Thymus (tissue), 11 donors: ENCODE measurements around the gene PTRH1. TPM values are rescaled to one million over a fixed set of nuclear protein-coding genes. Genes with fewer than 3 reads are reported as not detected.

ENCODE experiments used
- DNase-seq, 9 donors: peaks; one replicate each; pipeline ENCODE4 v3.0.0-alpha.2; 2013; ENCODE audit warnings: low spot score in 9 of 9, low read depth in 6 of 9, missing footprints in 1 of 9
- H3K27ac ChIP-seq, 2 donors: one replicate each; pipeline ENCODE4 v1.5.1; 2013; ENCODE audit warnings: control low read depth in 1 of 2, low read depth in 1 of 2, low read length in 1 of 2, mild to moderate bottlenecking in 1 of 2, moderate library complexity in 1 of 2
- H3K27me3 ChIP-seq, 2 donors: one replicate each; pipeline ENCODE4 v1.5.1; 2013; ENCODE audit warnings: low read length in 1 of 2; ENCODE audit not compliant: control insufficient read depth in 2 of 2, insufficient read depth in 1 of 2
- H3K36me3 ChIP-seq, 2 donors: one replicate each; pipeline ENCODE4 v1.5.1; 2013; ENCODE audit warnings: low read length in 1 of 2, mild to moderate bottlenecking in 1 of 2, moderate library complexity in 1 of 2; ENCODE audit not compliant: control insufficient read depth in 2 of 2, insufficient read depth in 2 of 2
- H3K4me1 ChIP-seq, 2 donors: one replicate each; pipeline ENCODE4 v1.5.1; 2013; ENCODE audit warnings: low read length in 2 of 2; ENCODE audit not compliant: control insufficient read depth in 2 of 2, insufficient read depth in 2 of 2
- H3K4me3 ChIP-seq, 2 donors: one replicate each; pipeline ENCODE4 v1.5.1; 2013; ENCODE audit warnings: low read length in 2 of 2, control low read depth in 1 of 2, mild to moderate bottlenecking in 1 of 2
- H3K9me3 ChIP-seq, 2 donors: one replicate each; pipeline ENCODE4 v1.5.1; 2013; ENCODE audit warnings: low read length in 1 of 2, mild to moderate bottlenecking in 1 of 2; ENCODE audit not compliant: control insufficient read depth in 2 of 2, insufficient read depth in 1 of 2
- WGBS: extraction: QIAGEN DNeasy Blood & Tissue Kit; methylation state at CpG from one replicate; pipeline ENCODE4 v1.1.7; 2013; 5-methylcytosine and 5-hydroxymethylcytosine counted together
- polyA plus RNA-seq: library from polyadenylated mRNA; stranded (reverse); fragments of 200-250 nt; gene quantifications from one replicate; pipeline ENCODE4 v1.2.3, GENCODE V29; 2013
- total RNA-seq: library from RNA; stranded (reverse); fragments of 120-200 nt; gene quantifications from one replicate; pipeline ENCODE4 v1.2.4, GENCODE V29; 2013
- donor health status: healthy.

PTRH1 gene
- total and polyA plus RNA-seq, 2 donors, result 12.2 to 16.3 TPM

DNA sequence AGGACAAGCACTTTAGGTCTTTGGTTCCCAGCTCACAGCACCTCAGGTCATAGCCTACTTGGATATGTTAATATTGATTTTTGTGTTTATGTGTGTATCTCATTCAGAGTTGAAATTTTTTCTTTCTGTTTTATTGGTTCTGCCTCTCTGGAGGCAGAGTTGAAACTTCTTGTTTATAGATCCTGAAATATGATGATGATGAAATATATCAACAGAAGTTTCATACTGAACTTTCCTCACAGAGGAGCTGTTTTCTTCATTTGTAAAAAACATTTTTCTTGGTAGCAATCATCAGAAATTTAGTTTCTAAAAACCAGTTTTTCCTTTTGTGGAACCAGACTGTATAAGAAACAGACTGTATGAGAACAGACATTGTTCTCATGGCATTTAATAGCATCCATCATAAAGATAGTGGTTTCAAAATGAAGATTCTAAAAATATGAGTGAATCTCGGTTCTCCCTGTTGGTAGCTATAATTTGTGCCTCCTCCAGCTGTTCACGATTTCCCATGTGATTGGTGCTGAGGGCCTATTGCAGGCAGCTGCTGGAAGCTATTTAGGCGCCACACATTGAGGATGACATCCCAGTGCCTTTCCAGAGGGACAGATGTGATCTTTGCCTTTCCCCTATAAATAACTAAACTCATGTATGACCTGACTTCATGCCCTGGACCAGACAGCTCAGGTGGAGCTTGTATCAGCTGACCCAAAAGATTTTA is 48.2 kb downstream of the PTRH1 start:
- no peaks in the 10 kb centered on the region for H3K9me3 ChIP-seq
- H3K27me3 ChIP-seq, result no peaks in the 10 kb centered on the region
- no peaks in the 10 kb centered on the region for H3K4me1 ChIP-seq
- no peak overlapping the region for H3K4me3 ChIP-seq
- H3K36me3 ChIP-seq, result no peaks in the 10 kb centered on the region
- WGBS, result 94% methylated on average over 3 of the region's 3 CpGs
- no peak overlapping the region for H3K27ac ChIP-seq
- DNase-seq, result no peak

DNA sequence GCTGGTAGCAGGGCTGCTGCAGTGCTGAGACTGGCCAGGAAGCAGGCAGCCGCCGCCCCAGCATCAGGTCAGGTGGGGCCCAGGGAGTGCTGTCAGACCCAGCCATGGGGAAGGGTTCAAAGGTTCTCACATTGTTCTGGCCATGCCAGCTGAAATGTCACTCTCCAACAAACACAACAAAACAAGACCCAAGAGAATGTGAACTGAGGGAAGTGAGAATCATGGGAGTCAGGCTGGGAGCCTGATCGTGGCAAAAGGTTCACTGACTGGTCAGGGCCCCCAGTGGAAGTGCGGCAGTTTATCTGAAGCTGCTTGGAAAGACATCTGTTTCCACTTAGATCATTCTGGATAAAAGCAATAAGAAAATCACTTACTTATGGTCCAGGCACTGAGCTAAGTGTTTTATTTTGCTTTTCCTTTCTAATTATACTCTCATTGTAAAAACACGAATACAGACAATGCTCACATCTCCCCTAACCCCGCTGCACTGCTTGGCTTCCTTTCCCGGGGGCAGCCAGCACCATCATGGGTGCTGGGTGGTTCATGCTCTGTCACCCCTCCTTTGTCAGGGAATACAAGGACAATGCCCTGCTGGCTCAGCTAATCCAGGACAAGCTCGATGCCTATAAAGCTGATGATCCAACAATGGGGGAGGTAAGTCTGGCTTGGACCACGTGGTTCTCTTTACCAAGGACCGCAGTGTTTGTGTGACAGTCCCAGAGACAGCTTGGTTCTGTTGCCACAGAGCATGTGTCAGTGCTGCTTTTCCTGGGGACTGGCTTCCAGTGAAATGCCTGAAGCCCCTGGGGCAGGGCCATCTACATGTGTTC is 50.6 kb downstream of the PTRH1 start:
- Histone ChIP-seq H3K4me3 (no peak overlapping the region), H3K27me3 (no peaks in the 10 kb centered on the region), H3K27ac (no peak overlapping the region), H3K36me3 (no peaks in the 10 kb centered on the region), H3K4me1 (no peaks in the 10 kb centered on the region), H3K9me3 (no peaks in the 10 kb centered on the region)
- no peak for DNase-seq
- 92% methylated on average over 10 of the region's 10 CpGs for WGBS

DNA sequence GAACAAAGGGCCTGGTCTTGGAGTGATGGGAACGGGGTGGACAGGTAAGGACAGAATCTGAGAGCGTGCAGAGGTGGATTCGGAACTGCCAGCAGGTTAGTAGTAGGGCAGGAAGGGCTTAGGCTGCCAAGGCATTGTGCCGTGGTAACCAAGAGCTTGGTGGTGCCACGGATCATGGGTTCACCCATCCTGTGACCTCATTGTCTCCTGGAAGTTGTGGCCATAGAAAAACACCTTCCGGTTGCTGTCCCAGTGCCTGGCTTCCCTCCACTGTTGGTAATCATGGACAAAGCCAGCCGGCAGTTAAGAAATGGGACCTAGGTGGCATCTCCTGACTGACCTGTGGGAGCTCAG is 51.2 kb downstream of the PTRH1 start:
- Histone ChIP-seq H3K36me3 (no peaks in the 10 kb centered on the region), H3K9me3 (no peaks in the 10 kb centered on the region), H3K4me3 (no peak overlapping the region), H3K4me1 (no peaks in the 10 kb centered on the region), H3K27me3 (no peaks in the 10 kb centered on the region), H3K27ac (no peak overlapping the region)
- 97% methylated on average over 7 of the region's 7 CpGs for WGBS
- no peak for DNase-seq

Other genes with a start within 250 kb of the PTRH1 start
- 2.7 TPM for gene STXBP1, start 103.4 kb downstream of the PTRH1 start, total RNA-seq
- 10.2 TPM for gene STXBP1, start 103.4 kb downstream of the PTRH1 start, polyA plus RNA-seq
- gene CFAP157, start 8.7 kb downstream of the PTRH1 start, total RNA-seq, result 0.05 TPM
- gene CFAP157, start 8.7 kb downstream of the PTRH1 start, polyA plus RNA-seq, result 0.62 TPM
- gene TTC16, start 416 bp upstream of the PTRH1 start, total RNA-seq, result 0.09 TPM
- gene TTC16, start 416 bp upstream of the PTRH1 start, polyA plus RNA-seq, result 0.18 TPM
- gene TOR2A, start 19.6 kb upstream of the PTRH1 start, total RNA-seq, result 7.2 TPM
- 19.3 TPM for gene TOR2A, start 19.6 kb upstream of the PTRH1 start, polyA plus RNA-seq
- 18.2 TPM for gene SH2D3C, start 63.0 kb upstream of the PTRH1 start, total RNA-seq
- 25.1 TPM for gene SH2D3C, start 63.0 kb upstream of the PTRH1 start, polyA plus RNA-seq
- 38.9 TPM for gene CDK9, start 70.4 kb upstream of the PTRH1 start, total RNA-seq
- 122 TPM for gene CDK9, start 70.4 kb upstream of the PTRH1 start, polyA plus RNA-seq
- gene FPGS, start 87.2 kb upstream of the PTRH1 start, total RNA-seq, result 30.4 TPM
- gene FPGS, start 87.2 kb upstream of the PTRH1 start, polyA plus RNA-seq, result 48.4 TPM
- gene ENG, start 139.0 kb upstream of the PTRH1 start, total RNA-seq, result 1.7 TPM
- gene ENG, start 139.0 kb upstream of the PTRH1 start, polyA plus RNA-seq, result 48.2 TPM
- 6.6 TPM for gene AK1, start 162.0 kb upstream of the PTRH1 start, total RNA-seq
- 66.2 TPM for gene AK1, start 162.0 kb upstream of the PTRH1 start, polyA plus RNA-seq
- gene ST6GALNAC6, start 183.9 kb upstream of the PTRH1 start, total RNA-seq, result 16.2 TPM
- 42.8 TPM for gene ST6GALNAC6, start 183.9 kb upstream of the PTRH1 start, polyA plus RNA-seq
- gene ST6GALNAC4, start 201.4 kb upstream of the PTRH1 start, total RNA-seq, result 8.5 TPM
- gene ST6GALNAC4, start 201.4 kb upstream of the PTRH1 start, polyA plus RNA-seq, result 12.8 TPM
- gene PIP5KL1, start 215.1 kb upstream of the PTRH1 start, total RNA-seq, result 0.33 TPM
- gene PIP5KL1, start 215.1 kb upstream of the PTRH1 start, polyA plus RNA-seq, result 1.2 TPM
- 17.9 TPM for gene DPM2, start 222.2 kb upstream of the PTRH1 start, total RNA-seq
- 32.8 TPM for gene DPM2, start 222.2 kb upstream of the PTRH1 start, polyA plus RNA-seq